GM12892 (cell line): ENCODE data around the gene GPR153.

Source experiments
- DNase-seq: peaks from one replicate; pipeline ENCODE4 v3.0.0; 2011; ENCODE audit not compliant: insufficient read length
- FAIRE-seq: peaks from 2 replicates; lab custom pipeline; 2011; peaks lifted over from hg19 to GRCh38; lab: Jason Lieb, UNC
- POLR2A ChIP-seq: IDR thresholded peaks from 2 replicates; pipeline ENCODE4 v1.6.1; 2011; ENCODE audit warnings: low read depth, low read length, control low read depth
- POLR2AphosphoS5 ChIP-seq: IDR thresholded peaks from 2 replicates; pipeline ENCODE4 v1.6.1; 2011; ENCODE audit warnings: low read depth, low read length, control low read depth
- TAF1 ChIP-seq: IDR thresholded peaks from 2 replicates; pipeline ENCODE4 v1.6.1; 2011; ENCODE audit warnings: low read depth, mild to moderate bottlenecking, control low read depth, low read length, borderline replicate concordance

GPR153 gene

DNA sequence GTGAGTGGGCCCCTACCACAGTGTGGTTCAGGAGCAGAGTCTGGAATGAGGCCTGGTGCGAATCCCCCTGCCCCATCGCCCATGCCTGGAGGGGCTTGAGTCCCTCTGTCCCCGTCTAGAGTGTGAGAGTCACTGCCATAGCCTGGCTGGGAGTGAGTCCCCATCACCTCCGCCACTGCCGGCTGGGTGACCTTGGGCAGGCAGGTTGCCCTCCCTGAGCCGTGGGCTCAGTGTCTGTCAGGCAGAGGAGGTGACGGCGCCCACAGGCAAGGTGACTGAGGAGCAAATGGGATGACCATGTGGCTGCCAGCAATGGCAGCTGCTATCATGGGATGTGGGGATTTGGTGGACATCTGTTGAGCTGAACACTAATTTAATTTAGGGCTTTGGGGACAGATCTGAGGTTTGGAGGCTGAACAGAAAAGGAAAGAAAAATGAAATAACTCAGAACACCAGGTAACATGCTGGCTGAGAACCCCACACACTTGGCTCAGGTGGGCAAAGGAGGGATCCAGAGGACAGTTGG lies 38.1 kb upstream of the GPR153 start:
- FAIRE-seq: no peak

DNA sequence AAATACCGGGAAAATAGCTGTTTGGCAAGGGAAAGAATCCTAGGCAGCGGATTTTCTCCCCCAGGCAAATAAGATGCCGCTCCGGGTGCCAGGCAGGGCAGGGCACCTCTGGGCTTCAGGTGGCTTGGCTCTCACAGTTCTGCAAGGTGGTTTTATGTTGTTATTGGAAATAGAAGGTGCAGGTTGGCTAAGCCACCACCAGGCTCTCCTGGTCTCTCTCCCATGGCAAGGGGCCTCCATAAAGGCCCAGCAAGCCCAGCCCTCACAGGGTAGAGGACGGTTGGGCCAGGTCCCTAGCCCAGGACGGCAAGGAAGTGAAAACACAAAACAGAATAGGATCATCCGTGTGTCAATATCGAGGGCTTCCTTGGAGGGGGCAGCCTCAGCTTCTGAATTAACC lies 37.6 kb upstream of the GPR153 start:
- no peak for TF ChIP-seq POLR2A
- no peak for TF ChIP-seq POLR2AphosphoS5
- TF ChIP-seq TAF1: no peak
- FAIRE-seq: no peak
- DNase-seq: no peak

More for the DNA sequence above, 38.1 kb upstream of the GPR153 start:
- DNase-seq: no peak
- TF ChIP-seq POLR2AphosphoS5 (no peak), TAF1 (no peak), POLR2A (no peak)

DNA sequence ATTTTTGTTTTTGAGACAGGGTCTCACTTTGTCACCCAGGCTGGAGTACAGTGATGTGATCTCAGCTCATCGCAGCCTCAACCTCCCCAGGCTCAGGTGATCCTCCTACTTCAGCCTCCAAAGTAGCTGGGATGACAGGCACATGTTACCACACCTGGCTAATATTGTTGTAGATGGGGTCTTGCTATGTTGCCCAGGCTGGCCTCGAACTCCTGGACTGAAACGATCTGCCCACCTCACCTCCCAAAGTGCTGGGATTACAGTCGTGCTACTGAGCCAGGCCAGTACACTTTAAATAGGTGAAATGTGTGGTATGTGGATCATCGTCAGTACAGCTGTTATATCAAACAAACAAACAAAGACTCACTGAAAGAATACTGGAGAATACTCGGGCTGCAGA lies 35.0 kb upstream of the GPR153 start:
- no peak for TF ChIP-seq POLR2AphosphoS5
- no peak for TF ChIP-seq TAF1
- TF ChIP-seq POLR2A: no peak
- no peak for FAIRE-seq

DNA sequence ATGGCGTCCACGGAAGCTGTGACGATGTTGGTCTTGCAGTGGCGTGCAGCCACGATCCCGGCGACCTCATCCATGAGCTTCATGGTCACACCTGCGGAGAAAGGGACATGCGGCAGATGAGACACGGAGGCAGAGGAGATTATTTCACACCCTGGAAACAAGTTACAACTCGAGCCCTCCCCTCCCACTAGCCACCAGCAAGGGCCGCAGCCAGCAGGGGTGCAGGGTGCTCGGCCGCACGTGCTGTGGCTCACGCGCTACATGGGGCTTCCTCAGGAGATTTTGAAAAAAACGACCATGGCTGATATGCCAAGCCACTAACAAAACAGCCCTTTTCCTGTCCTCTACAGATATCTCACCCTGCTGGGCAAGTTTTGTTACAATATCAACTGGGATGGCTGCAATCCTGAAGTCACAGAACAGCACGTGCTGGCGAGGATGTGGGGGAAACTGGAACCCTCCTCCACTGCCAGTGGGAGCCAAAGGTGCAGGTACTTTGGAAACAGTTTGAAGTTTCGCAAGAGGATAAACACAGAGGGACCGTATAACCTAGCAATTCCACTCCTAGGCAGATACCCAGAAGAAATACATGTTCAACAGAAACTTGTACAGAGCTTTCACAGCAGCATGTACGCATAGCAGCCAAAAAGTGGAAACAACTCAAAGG lies 34.1 kb upstream of the GPR153 start:
- TF ChIP-seq POLR2AphosphoS5 (no peak), POLR2A (no peak), TAF1 (no peak)
- FAIRE-seq (no peak), DNase-seq (no peak)

More for the DNA sequence above, 35.0 kb upstream of the GPR153 start:
- DNase-seq: no peak

DNA sequence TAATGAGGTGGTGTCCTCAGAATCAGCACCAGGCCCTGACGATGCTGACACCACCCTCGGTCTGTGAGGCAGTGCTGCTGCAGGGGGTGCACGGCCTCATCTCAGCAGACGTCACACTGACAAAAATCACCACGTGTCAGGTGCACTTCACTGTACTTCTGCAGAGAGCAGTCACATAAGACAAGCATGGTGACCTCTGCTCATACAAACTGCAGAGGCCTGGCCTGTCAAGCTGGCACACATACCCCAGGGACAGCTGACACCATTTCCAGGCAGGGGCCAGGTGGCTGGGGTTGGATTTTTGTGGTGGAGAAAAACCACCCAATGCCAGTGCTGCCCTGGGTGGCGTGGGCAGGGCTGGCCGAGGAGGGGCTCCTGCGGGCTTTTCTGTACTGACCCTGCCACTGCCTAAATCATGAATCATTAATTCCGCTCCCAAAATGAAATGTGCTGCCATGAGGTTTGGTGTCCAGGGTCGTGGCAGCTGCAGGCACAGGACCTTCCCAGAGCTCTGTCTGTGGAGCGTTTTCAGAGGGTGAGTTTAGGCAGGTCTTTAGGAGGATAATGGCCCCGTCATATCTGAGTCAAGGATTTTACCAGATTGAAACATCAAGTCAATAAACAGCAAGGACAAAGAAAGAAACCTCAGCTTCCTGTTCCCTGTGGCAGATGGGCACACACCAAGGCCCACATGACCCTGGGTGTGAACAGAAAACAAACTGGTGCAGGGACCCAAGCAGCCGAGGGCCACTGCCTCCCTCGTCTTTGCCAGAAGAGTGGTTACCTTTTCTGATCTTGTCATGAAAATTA lies 33.4 kb upstream of the GPR153 start:
- FAIRE-seq (no peak), DNase-seq (no peak)
- no peak for TF ChIP-seq POLR2A
- TF ChIP-seq POLR2AphosphoS5: no peak
- TF ChIP-seq TAF1: no peak

DNA sequence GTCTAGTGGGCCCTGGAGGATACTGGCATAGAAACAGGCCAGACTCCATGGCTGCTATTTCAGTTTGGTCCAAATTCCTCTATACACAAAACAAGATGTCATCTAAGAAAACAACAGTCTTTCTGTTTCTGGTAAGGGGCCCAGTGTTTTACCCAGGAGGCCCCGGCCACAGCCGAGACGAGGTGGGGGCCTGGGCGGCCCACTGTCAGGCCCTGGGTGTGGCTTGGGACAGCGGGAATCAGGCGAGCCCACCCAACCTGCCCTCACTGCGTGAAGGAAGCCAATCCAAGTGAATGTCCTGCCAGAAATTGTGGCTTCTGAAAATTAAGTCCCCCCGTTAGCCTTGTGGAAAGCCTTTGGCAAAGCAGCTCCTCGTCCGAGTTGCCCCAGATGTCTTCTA lies 31.2 kb upstream of the GPR153 start:
- TF ChIP-seq TAF1: no peak
- TF ChIP-seq POLR2AphosphoS5: no peak
- no peak for TF ChIP-seq POLR2A
- FAIRE-seq (no peak), DNase-seq (no peak)

DNA sequence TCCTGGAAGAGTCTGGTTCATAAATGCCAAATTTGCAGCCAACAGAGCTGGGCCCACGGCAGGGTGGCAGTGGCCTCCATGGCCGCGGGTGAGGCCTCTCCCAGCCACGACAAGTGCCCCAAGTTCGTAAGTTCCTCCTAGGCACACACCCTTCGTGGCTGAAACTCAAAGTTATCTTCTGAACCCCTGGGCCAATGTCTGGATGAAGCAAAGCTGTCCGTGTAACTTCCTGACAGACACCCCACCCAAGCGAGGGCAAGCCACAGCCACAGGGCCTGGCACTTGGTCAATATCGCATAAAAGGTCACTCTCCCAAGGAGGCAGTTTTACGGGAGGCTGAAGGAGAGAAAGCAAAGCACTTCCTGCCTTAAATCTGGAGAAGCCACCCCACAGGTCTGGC lies 27.8 kb upstream of the GPR153 start:
- DNase-seq: no peak
- no peak for FAIRE-seq
- TF ChIP-seq TAF1 (no peak), POLR2AphosphoS5 (no peak), POLR2A (no peak)

DNA sequence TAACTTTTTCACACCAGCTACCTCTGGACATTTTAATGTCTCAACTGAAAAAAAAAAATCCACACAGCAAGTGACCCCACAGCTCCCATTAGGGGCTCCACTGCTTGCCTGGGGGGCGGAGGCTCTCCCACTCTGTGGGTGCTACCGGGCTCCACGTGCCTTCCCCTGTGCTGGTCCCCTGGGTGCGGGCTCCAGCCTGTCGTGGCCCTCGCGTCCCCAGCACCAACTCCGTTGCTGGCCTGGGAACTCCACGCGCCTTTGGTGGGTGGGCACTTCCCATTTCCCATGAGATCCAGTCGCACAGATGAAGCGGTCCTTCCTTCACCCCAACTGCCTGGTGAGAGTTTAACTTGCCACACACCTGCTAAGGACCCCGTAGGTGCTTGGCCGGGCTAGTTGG lies 27.1 kb upstream of the GPR153 start:
- no peak for FAIRE-seq
- TF ChIP-seq POLR2AphosphoS5 (no peak), TAF1 (no peak), POLR2A (no peak)
- no peak for DNase-seq

DNA sequence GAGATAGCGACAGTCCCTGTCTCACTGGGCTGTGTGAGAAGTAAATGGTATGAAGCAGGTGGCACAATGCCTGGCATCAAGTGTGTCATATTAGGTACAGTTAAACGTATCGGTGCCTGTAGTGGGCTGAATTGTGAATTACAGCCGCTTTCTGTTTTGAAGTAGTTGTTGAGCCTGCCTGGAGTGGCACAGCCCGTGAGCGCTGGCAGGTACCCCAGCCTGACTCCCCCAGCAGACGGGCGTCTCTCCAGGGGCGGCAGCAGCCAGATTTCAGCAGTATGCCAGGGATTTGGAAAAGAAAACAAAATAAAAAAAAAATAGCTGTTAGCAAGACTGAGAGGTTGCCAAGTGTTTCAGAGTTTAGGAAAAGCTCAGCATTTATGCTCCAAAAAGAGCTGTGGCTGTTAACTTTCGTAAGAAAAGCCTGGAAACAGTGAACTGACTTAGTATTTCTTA lies 26.6 kb upstream of the GPR153 start:
- TF ChIP-seq POLR2AphosphoS5 (no peak), POLR2A (no peak), TAF1 (no peak)
- no peak for FAIRE-seq
- DNase-seq: no peak

DNA sequence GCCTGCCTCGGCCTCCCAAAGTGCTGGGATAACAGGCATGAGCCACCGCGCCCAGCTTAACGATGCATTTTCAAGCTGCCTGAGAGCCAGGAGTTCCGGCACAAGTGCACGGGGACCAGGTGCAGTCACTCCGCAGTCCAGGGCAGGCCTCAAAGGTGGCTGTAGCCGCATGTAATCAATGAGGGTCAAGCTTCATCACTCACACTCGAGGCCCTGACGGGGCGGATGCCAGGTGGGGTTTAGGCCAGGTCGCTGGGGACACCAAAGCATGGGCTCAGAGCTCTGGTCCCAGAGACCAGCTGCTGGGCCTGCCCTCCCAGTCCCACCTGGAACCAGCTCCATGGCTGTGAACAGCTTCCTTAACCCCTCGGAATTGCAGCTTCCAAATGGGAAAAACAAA lies 26.1 kb upstream of the GPR153 start:
- DNase-seq: no peak
- no peak for TF ChIP-seq POLR2A
- no peak for FAIRE-seq

DNA sequence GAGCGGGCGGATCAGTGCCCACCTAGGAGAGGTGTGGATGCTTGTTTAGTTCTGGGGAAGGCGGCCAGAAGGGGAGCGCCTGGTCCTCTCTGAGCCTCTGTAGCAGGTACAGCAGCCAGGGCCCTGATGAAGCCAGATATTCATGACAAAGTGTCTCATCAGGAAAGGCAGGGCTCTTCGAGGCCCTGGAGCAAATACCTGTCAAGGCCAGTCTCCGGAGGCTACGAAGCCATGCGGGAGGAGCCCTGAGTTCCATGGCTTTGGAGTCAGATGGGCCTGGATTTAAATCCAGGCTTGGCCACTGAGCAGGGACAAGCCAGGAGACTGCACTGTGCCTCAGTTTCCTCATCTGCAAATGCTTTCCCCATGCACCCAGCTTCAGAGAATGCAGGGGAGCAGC lies 25.4 kb upstream of the GPR153 start:
- DNase-seq: no peak
- no peak for FAIRE-seq
- TF ChIP-seq POLR2A: no peak
- TF ChIP-seq POLR2AphosphoS5: no peak
- TF ChIP-seq TAF1: no peak
